Hindlimb muscle (tissue), 1 donor: Measurements from ENCODE around the gene TRAM2. TPM values are rescaled to one million over a fixed set of nuclear protein-coding genes. Genes with fewer than 3 reads are reported as not detected.

Experiments
- DNase-seq: peaks from one replicate; pipeline ENCODE4 v3.0.0-alpha.2; 2013
- polyA plus RNA-seq: library from polyadenylated mRNA; unstranded; fragments of 120-200 nt; gene quantifications from one replicate; pipeline ENCODE4 v1.2.1, GENCODE V29; 2013; ENCODE audit not compliant: insufficient read length

TRAM2 gene
- polyA plus RNA-seq, 1 donor = 17.6 TPM

- peak; percentile 68 for DNase-seq
These were observed 18.3 kb upstream of the TRAM2 start for GRCh38 chr6:52595000-52595795.

- DNase-seq = no peak
These were observed 17.4 kb upstream of the TRAM2 start for GRCh38 chr6:52594221-52594620.

GRCh38 chr6:52591832-52592231, 15.0 kb upstream of the TRAM2 start:
- DNase-seq = no peak

GRCh38 chr6:52590152-52590891, 13.5 kb upstream of the TRAM2 start:
- no peak for DNase-seq

- DNase-seq = no peak
These were observed 11.8 kb upstream of the TRAM2 start for GRCh38 chr6:52588710-52589091.

GRCh38 chr6:52588087-52588709, 11.3 kb upstream of the TRAM2 start:
- no peak for DNase-seq

- no peak for DNase-seq
These were observed 10.1 kb upstream of the TRAM2 start for GRCh38 chr6:52587001-52587400.

GRCh38 chr6:52584203-52584602, 7.3 kb upstream of the TRAM2 start:
- DNase-seq = no peak

- no peak for DNase-seq
These were observed 6.1 kb upstream of the TRAM2 start for GRCh38 chr6:52582996-52583395.

- no peak for DNase-seq
These were observed 5.6 kb upstream of the TRAM2 start for GRCh38 chr6:52582446-52582845.

GRCh38 chr6:52580905-52581304, 4.0 kb upstream of the TRAM2 start:
- DNase-seq = no peak

- DNase-seq = no peak
These were observed 2.3 kb upstream of the TRAM2 start for GRCh38 chr6:52579006-52579660.

- DNase-seq = no peak
These were observed 1.1 kb upstream of the TRAM2 start for GRCh38 chr6:52577778-52578463.

GRCh38 chr6:52576392-52577021, 353 bp downstream of the TRAM2 start:
- no peak for DNase-seq

GRCh38 chr6:52576054-52576391, 837 bp downstream of the TRAM2 start:
- no peak for DNase-seq

GRCh38 chr6:52575502-52575892, 1.4 kb downstream of the TRAM2 start:
- no peak for DNase-seq

- no peak for DNase-seq
These were observed 2.0 kb downstream of the TRAM2 start for GRCh38 chr6:52574709-52575501.

GRCh38 chr6:52573295-52573694, 3.6 kb downstream of the TRAM2 start:
- no peak for DNase-seq

GRCh38 chr6:52572536-52572935, 4.3 kb downstream of the TRAM2 start:
- DNase-seq = no peak

- DNase-seq = no peak
These were observed 5.6 kb downstream of the TRAM2 start for GRCh38 chr6:52571099-52571755.

GRCh38 chr6:52570291-52570700, 6.6 kb downstream of the TRAM2 start:
- DNase-seq = no peak
